ENCODE results near the gene RIMBP2.

GRCh38 chr12:130371296-130371695 is 344.8 kb downstream of the RIMBP2 start:
- TF ChIP-seq, protein P1, sequence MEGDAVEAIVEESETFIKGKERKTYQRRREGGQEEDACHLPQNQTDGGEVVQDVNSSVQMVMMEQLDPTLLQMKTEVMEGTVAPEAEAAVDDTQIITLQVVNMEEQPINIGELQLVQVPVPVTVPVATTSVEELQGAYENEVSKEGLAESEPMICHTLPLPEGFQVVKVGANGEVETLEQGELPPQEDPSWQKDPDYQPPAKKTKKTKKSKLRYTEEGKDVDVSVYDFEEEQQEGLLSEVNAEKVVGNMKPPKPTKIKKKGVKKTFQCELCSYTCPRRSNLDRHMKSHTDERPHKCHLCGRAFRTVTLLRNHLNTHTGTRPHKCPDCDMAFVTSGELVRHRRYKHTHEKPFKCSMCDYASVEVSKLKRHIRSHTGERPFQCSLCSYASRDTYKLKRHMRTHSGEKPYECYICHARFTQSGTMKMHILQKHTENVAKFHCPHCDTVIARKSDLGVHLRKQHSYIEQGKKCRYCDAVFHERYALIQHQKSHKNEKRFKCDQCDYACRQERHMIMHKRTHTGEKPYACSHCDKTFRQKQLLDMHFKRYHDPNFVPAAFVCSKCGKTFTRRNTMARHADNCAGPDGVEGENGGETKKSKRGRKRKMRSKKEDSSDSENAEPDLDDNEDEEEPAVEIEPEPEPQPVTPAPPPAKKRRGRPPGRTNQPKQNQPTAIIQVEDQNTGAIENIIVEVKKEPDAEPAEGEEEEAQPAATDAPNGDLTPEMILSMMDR (IDR thresholded peaks at IDR 0.05; ENCODE audit: low read length) = no peak
- no peak for TF ChIP-seq EZH2 (IDR thresholded peaks at IDR 0.05; ENCODE audit: borderline replicate concordance, low read length)
